Keratinocyte (primary cell): ENCODE results near the gene BPIFA1. TPM values are rescaled to one million over a fixed set of nuclear protein-coding genes. Genes with fewer than 3 reads are reported as not detected.

ENCODE experiments used
- DNase-seq: peaks from one replicate; pipeline ENCODE4 v3.0.0-alpha.2; 2011; ENCODE audit warnings: low read depth, missing footprints, low spot score
- FAIRE-seq: peaks from 2 replicates; lab custom pipeline; 2011; peaks lifted over from hg19 to GRCh38; lab: Jason Lieb, UNC
- H2AFZ ChIP-seq: 2 replicates; pipeline ENCODE4 v1.6.0; 2012; ENCODE audit warnings: low read length, control low read depth, inconsistent platforms; ENCODE audit not compliant: control insufficient read depth
- H3K27ac ChIP-seq: 2 replicates; pipeline ENCODE4 v1.5.1; 2011; ENCODE audit warnings: low read length; ENCODE audit not compliant: control insufficient read depth, insufficient read depth
- H3K27me3 ChIP-seq: 3 replicates; pipeline ENCODE4 v1.6.0; 2011; ENCODE audit warnings: low read length; ENCODE audit not compliant: control insufficient read depth, insufficient read depth; ENCODE audit errors: extremely low read depth
- H3K36me3 ChIP-seq, 2 experiments: 2 replicates in 1 of 2; 3 replicates in 1 of 2; pipeline ENCODE4 v1.5.1; 2011; ENCODE audit warnings: low read length in 2 of 2, mild to moderate bottlenecking in 1 of 2; ENCODE audit not compliant: control insufficient read depth in 2 of 2, insufficient read depth in 2 of 2; ENCODE audit errors: extremely low read depth in 1 of 2
- H3K4me1 ChIP-seq: 3 replicates; pipeline ENCODE4 v1.5.1; 2011; ENCODE audit warnings: low read length; ENCODE audit not compliant: control insufficient read depth, insufficient read depth; ENCODE audit errors: extremely low read depth
- H3K4me2 ChIP-seq: 3 replicates; pipeline ENCODE4 v1.6.0; 2011; ENCODE audit warnings: low read depth, low read length; ENCODE audit not compliant: control insufficient read depth, insufficient read depth; ENCODE audit errors: extremely low read depth
- H3K4me3 ChIP-seq, 3 experiments: fragments of 200-600 bp in 1 of 3; sonication (generic) in 1 of 3; 2 replicates in 2 of 3; 3 replicates in 1 of 3; pipeline ENCODE4 v1.5.1; 2011 to 2016; ENCODE audit warnings: low read length in 3 of 3, mild to moderate bottlenecking in 3 of 3, control low read depth in 2 of 3, inconsistent platforms in 1 of 3, low read depth in 1 of 3, mixed read lengths in 1 of 3, mixed run types in 1 of 3, moderate library complexity in 1 of 3; ENCODE audit not compliant: control insufficient read depth in 2 of 3, insufficient read depth in 2 of 3; ENCODE audit errors: extremely low read depth in 1 of 3
- H3K79me2 ChIP-seq: 2 replicates; pipeline ENCODE4 v1.6.0; 2012; ENCODE audit warnings: low read length; ENCODE audit not compliant: control insufficient read depth, insufficient read depth
- H3K9ac ChIP-seq: 3 replicates; pipeline ENCODE4 v1.6.0; 2011; ENCODE audit warnings: low read length; ENCODE audit not compliant: control insufficient read depth, insufficient read depth; ENCODE audit errors: extremely low read depth
- H3K9me1 ChIP-seq: 3 replicates; pipeline ENCODE4 v1.6.0; 2011; ENCODE audit warnings: low read length; ENCODE audit not compliant: control insufficient read depth, insufficient read depth; ENCODE audit errors: extremely low read depth
- H3K9me3 ChIP-seq: 2 replicates; pipeline ENCODE4 v1.5.1; 2012; ENCODE audit warnings: low read depth, low read length; ENCODE audit not compliant: control insufficient read depth
- H4K20me1 ChIP-seq: 3 replicates; pipeline ENCODE4 v1.6.0; 2011; ENCODE audit warnings: low read length; ENCODE audit not compliant: control insufficient read depth, insufficient read depth; ENCODE audit errors: extremely low read depth
- EZH2 ChIP-seq: IDR thresholded peaks from one replicate; pipeline ENCODE4 v1.6.1; 2012; ENCODE audit warnings: inconsistent platforms, mild to moderate bottlenecking, low read length, moderate library complexity
- dilution Hi-C: fragments of 300-500 bp; cut with MboI; formaldehyde crosslinking; loops from one replicate; pipeline ENCODE4 v1.7.0; 2020; ENCODE audit warnings: low sequenced_read_pairs; ENCODE audit not compliant: extremely low pct_ligation_motif_present
- polyA plus RNA-seq, 5 experiments: library from polyadenylated mRNA; depleted of rRNA in 3 of 5; stranded (reverse) in 3 of 5; stranded (forward) in 1 of 5; unstranded in 1 of 5; fragments of >200 nt; gene quantifications; 1 replicate in 1 of 5; 2 replicates in 3 of 5; 3 replicates in 1 of 5; pipeline versions ENCODE4 v1.2.1 to v1.2.3, GENCODE V29; 2011 to 2012; ENCODE audit warnings: missing spikeins in 2 of 5, low read depth in 1 of 5, low replicate concordance in 1 of 5
- TF ChIP-seq, protein P1 (sequence below), 3 experiments: IDR thresholded peaks in 1 of 3; conservative IDR thresholded peaks in 1 of 3; optimal IDR thresholded peaks in 1 of 3; 2 replicates in 2 of 3; 3 replicates in 1 of 3; pipeline versions ENCODE3 to v1.5.1; 2011; ENCODE audit warnings: low read length in 3 of 3, mild to moderate bottlenecking in 3 of 3, moderate library complexity in 2 of 3, control low read depth in 1 of 3, inconsistent platforms in 1 of 3; ENCODE audit not compliant: insufficient read depth in 2 of 3; ENCODE audit errors: extremely low read depth in 1 of 3

BPIFA1 gene
- polyA plus RNA-seq, 1 donor (not counting 4 experiments of a cell fraction or from before 2014, with no cell fraction given): not detected

DNA sequence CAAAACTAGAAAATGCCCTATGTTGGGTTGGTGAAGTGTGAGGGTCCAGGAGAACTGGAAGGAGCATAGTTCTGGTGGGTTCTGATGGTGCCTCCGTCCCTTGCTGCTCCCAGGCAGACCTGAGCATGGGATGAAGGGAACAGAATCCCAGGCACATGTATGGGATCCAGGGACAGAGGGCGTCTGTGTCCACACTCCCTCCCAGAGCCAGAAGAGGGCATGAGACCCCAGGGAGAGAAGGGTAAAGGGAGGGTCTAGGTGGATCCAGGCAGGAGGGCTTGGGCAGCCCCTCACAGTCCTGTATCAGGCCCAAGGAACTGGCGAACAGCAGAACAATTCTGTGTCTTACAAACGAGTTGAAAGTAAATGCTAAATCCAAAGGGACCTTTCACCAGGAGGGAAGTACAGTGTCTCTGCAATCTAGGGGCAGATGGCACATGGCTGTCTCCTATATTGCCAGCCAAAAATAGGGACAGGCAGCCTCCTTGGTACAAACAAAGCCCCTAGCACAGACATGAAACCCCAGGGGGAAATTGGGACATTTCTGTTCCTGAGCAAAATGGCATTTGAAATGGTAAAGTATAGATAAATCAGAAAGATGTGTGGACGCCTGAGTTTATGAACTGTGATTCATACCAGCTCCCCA, 2.5 kb upstream of the BPIFA1 start:
- Histone ChIP-seq H3K9me3 (no peaks in the 10 kb centered on the region), H2AFZ (no peak overlapping the region), H3K36me3 (no peaks in the 10 kb centered on the region), H4K20me1 (no peaks in the 10 kb centered on the region), H3K9me1 (no peaks in the 10 kb centered on the region), H3K27ac (no peak overlapping the region), H3K4me1 (no peaks in the 10 kb centered on the region), H3K27me3 (peaks cover 3% of the 10 kb centered on the region), H3K4me3 (no peak overlapping the region), H3K9ac (no peak overlapping the region), H3K4me2 (no peak overlapping the region), H3K79me2 (no peaks in the 10 kb centered on the region)
- no peak for DNase-seq
- FAIRE-seq: no peak
- dilution Hi-C loops: no loop called here
- TF ChIP-seq, protein P1, sequence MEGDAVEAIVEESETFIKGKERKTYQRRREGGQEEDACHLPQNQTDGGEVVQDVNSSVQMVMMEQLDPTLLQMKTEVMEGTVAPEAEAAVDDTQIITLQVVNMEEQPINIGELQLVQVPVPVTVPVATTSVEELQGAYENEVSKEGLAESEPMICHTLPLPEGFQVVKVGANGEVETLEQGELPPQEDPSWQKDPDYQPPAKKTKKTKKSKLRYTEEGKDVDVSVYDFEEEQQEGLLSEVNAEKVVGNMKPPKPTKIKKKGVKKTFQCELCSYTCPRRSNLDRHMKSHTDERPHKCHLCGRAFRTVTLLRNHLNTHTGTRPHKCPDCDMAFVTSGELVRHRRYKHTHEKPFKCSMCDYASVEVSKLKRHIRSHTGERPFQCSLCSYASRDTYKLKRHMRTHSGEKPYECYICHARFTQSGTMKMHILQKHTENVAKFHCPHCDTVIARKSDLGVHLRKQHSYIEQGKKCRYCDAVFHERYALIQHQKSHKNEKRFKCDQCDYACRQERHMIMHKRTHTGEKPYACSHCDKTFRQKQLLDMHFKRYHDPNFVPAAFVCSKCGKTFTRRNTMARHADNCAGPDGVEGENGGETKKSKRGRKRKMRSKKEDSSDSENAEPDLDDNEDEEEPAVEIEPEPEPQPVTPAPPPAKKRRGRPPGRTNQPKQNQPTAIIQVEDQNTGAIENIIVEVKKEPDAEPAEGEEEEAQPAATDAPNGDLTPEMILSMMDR (optimal IDR thresholded peaks at IDR 0.05 in 1 of 3, IDR thresholded peaks at IDR 0.05 in 1 of 3, conservative IDR thresholded peaks at IDR 0.05 in 1 of 3; ENCODE audit: extremely low read depth in 1 of 3, insufficient read depth in 2 of 3, low read length in 3 of 3): no peak
- no peak for TF ChIP-seq EZH2

DNA sequence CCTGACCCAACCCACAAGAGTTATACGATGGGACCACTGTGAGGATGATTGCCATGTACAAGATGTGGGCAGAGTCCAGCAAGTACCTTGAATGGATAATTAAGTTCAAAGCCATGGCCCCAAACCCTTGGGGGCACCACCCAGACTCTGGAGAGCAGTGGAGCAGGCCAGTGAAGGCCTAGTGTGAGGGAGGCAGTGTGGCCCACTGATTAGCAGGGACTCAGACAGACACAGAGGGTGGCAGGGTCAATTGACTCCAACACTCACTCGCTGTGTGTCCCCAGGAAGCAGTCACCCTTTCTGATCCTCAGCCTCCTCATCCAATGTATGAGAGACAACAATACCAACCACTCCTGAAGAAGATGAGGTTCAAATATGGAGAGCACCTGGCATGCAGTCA, 1.7 kb upstream of the BPIFA1 start:
- no peaks in the 10 kb centered on the region for H4K20me1 ChIP-seq
- no peaks in the 10 kb centered on the region for H3K79me2 ChIP-seq
- H3K4me2 ChIP-seq: no peak overlapping the region
- FAIRE-seq: no peak
- H3K27me3 ChIP-seq: peaks cover 3% of the 10 kb centered on the region
- no peaks in the 10 kb centered on the region for H3K9me1 ChIP-seq
- TF ChIP-seq EZH2: no peak
- TF ChIP-seq, protein P1 (optimal IDR thresholded peaks at IDR 0.05 in 1 of 3, IDR thresholded peaks at IDR 0.05 in 1 of 3, conservative IDR thresholded peaks at IDR 0.05 in 1 of 3; ENCODE audit: extremely low read depth in 1 of 3, insufficient read depth in 2 of 3, low read length in 3 of 3): no peak
- dilution Hi-C loops: no loop called here
- H3K4me3 ChIP-seq: no peak overlapping the region
- H3K9ac ChIP-seq: no peak overlapping the region
- no peak overlapping the region for H3K27ac ChIP-seq
- no peaks in the 10 kb centered on the region for H3K9me3 ChIP-seq
- no peaks in the 10 kb centered on the region for H3K4me1 ChIP-seq
- no peak for DNase-seq
- H3K36me3 ChIP-seq: no peaks in the 10 kb centered on the region
- no peak overlapping the region for H2AFZ ChIP-seq
